Breast epithelium (tissue), 3 donors: ENCODE results near the gene RPRML.

ENCODE experiments used
- CTCF ChIP-seq, 3 donors: fragments of 450-650 bp; IDR thresholded peaks; one replicate each; pipeline ENCODE4 v1.5.1; 2016 to 2017; ENCODE audit warnings: antibody characterized with exemption in 3 of 3, mild to moderate bottlenecking in 3 of 3, moderate library complexity in 3 of 3
- POLR2A ChIP-seq: fragments of 450-650 bp; IDR thresholded peaks from one replicate; pipeline ENCODE4 v1.6.1; 2016; ENCODE audit warnings: antibody characterized with exemption, mild to moderate bottlenecking, moderate library complexity
- POLR2AphosphoS5 ChIP-seq, 3 donors: sonication (generic); formaldehyde crosslinking; IDR thresholded peaks; one replicate each; pipeline ENCODE4 v1.6.1; 2017; ENCODE audit warnings: antibody characterized with exemption in 3 of 3

- TF ChIP-seq CTCF (IDR thresholded peaks at IDR 0.05) (no peak), POLR2AphosphoS5 (IDR thresholded peaks at IDR 0.05) (no peak), POLR2A (no peak)
Observed at GRCh38 chr17:46944931-46945330, 34.1 kb downstream of the RPRML start.
